Neural cell (in vitro differentiated cells): ENCODE results near the gene IL17RD. TPM values are rescaled to one million over a fixed set of nuclear protein-coding genes. Genes with fewer than 3 reads are reported as not detected.

Experiments used
- H2AFZ ChIP-seq: fragments of 200-600, 300-800 bp; sonication (generic), shearing (Covaris generic); 2 replicates; pipeline ENCODE4 v1.6.0; 2014; ENCODE audit warnings: low read depth, mild to moderate bottlenecking, antibody characterized with exemption, low read length, moderate library complexity
- H3F3A ChIP-seq: fragments of 200-600 bp; shearing (Covaris generic); 2 replicates; pipeline ENCODE4 v1.6.1; 2016; ENCODE audit warnings: mild to moderate bottlenecking, moderate library complexity, mixed read lengths, antibody characterized with exemption, low read length; ENCODE audit not compliant: insufficient read depth, poor library complexity, severe bottlenecking
- H3K27ac ChIP-seq: fragments of 200-600, 300-800 bp; sonication (generic), shearing (Covaris generic); 2 replicates; pipeline ENCODE4 v1.5.1; 2014; ENCODE audit warnings: mild to moderate bottlenecking, low read length, moderate library complexity
- H3K27me3 ChIP-seq: fragments of 300-800, 200-600 bp; sonication (generic), shearing (Covaris generic); 2 replicates; pipeline ENCODE4 v1.6.0; 2014; ENCODE audit warnings: mild to moderate bottlenecking, low read depth, low read length, moderate library complexity; ENCODE audit not compliant: insufficient read depth
- H3K36me3 ChIP-seq: fragments of 300-800, 200-600 bp; sonication (generic), shearing (Covaris generic); 2 replicates; pipeline ENCODE4 v1.5.1; 2014; ENCODE audit warnings: mild to moderate bottlenecking, antibody characterized with exemption, low read length, moderate library complexity; ENCODE audit not compliant: insufficient read depth
- H3K4me2 ChIP-seq: fragments of 300-800, 200-600 bp; sonication (generic), shearing (Covaris generic); 2 replicates; pipeline ENCODE4 v1.6.0; 2014; ENCODE audit warnings: mild to moderate bottlenecking, low read length
- H3K4me3 ChIP-seq: fragments of 300-800, 200-600 bp; sonication (generic), shearing (Covaris generic); 2 replicates; pipeline ENCODE4 v1.5.1; 2014; ENCODE audit warnings: mild to moderate bottlenecking, low read length, moderate library complexity
- H3K79me2 ChIP-seq: fragments of 200-600 bp; shearing (Covaris generic); replicated peaks from 2 replicates; pipeline ENCODE4 v1.6.0; 2014; ENCODE audit warnings: mild to moderate bottlenecking, low read length, moderate library complexity; ENCODE audit not compliant: insufficient read depth
- H3K9ac ChIP-seq: fragments of 300-800, 200-600 bp; sonication (generic), shearing (Covaris generic); 2 replicates; pipeline ENCODE4 v1.6.1; 2016; ENCODE audit warnings: mild to moderate bottlenecking, low read length, mixed read lengths
- H3K9me2 ChIP-seq: fragments of 200-600 bp; shearing (Covaris generic); 2 replicates; pipeline ENCODE4 v1.6.1; 2016; ENCODE audit warnings: mild to moderate bottlenecking, low read length, mixed read lengths; ENCODE audit not compliant: insufficient read depth
- H3K9me3 ChIP-seq: fragments of 200-600, 300-800 bp; sonication (generic), shearing (Covaris generic); 2 replicates; pipeline ENCODE4 v1.6.1; 2016; ENCODE audit warnings: mild to moderate bottlenecking, mixed run types, low read length, moderate library complexity, mixed read lengths
- H4K20me1 ChIP-seq: fragments of 200-600 bp; shearing (Covaris generic); 2 replicates; pipeline ENCODE4 v1.6.1; 2016; ENCODE audit warnings: mild to moderate bottlenecking, mixed run types; ENCODE audit not compliant: insufficient read depth
- EP300 ChIP-seq: fragments of 450-650 bp; conservative IDR thresholded peaks from 2 replicates; pipeline ENCODE4 v1.6.1; 2014; ENCODE audit warnings: antibody characterized with exemption, mild to moderate bottlenecking, moderate library complexity; ENCODE audit not compliant: poor library complexity, severe bottlenecking
- EZH2 ChIP-seq: fragments of 200-600, 300-800 bp; shearing (Covaris generic), sonication (generic); IDR thresholded peaks from 2 replicates; pipeline ENCODE4 v1.6.1; 2014; ENCODE audit warnings: antibody characterized with exemption, low read length, borderline replicate concordance, mild to moderate bottlenecking; ENCODE audit not compliant: insufficient read depth, poor library complexity, severe bottlenecking
- MXI1 ChIP-seq: fragments of 450-650 bp; conservative IDR thresholded peaks from 2 replicates; pipeline ENCODE4 v1.6.1; 2014; ENCODE audit warnings: antibody characterized with exemption, mild to moderate bottlenecking; ENCODE audit not compliant: poor library complexity, severe bottlenecking
- POLR2AphosphoS5 ChIP-seq: IDR thresholded peaks from 2 replicates; pipeline ENCODE4 v1.6.1; 2012
- RAD21 ChIP-seq: fragments of 450-650 bp; conservative IDR thresholded peaks from 2 replicates; pipeline ENCODE4 v1.6.1; 2014; ENCODE audit warnings: antibody characterized with exemption, mild to moderate bottlenecking, moderate library complexity
- SMC3 ChIP-seq: fragments of 450-650 bp; conservative IDR thresholded peaks from 2 replicates; pipeline ENCODE4 v1.6.1; 2014; ENCODE audit warnings: antibody characterized with exemption, mild to moderate bottlenecking, moderate library complexity; ENCODE audit not compliant: poor library complexity
- TAF1 ChIP-seq: IDR thresholded peaks from 2 replicates; pipeline ENCODE4 v1.6.1; 2012; ENCODE audit warnings: low read depth
- polyA plus RNA-seq: library from polyadenylated mRNA; depleted of rRNA; stranded (reverse); fragments of >200 nt; gene quantifications from 2 replicates; pipeline ENCODE4 v1.2.3, GENCODE V29; 2014
- TF ChIP-seq, protein P1 (sequence below): IDR thresholded peaks from 2 replicates; pipeline ENCODE4 v1.6.1; 2012; ENCODE audit warnings: borderline replicate concordance
- TF ChIP-seq, protein P2 (sequence below): fragments of 450-650 bp; IDR thresholded peaks from 2 replicates; pipeline ENCODE4 v1.5.1; 2014; ENCODE audit warnings: antibody characterized with exemption, mild to moderate bottlenecking, moderate library complexity; ENCODE audit not compliant: poor library complexity, severe bottlenecking

IL17RD gene
- polyA plus RNA-seq, 1 donor from 2014 or later: 14.8 TPM

DNA sequence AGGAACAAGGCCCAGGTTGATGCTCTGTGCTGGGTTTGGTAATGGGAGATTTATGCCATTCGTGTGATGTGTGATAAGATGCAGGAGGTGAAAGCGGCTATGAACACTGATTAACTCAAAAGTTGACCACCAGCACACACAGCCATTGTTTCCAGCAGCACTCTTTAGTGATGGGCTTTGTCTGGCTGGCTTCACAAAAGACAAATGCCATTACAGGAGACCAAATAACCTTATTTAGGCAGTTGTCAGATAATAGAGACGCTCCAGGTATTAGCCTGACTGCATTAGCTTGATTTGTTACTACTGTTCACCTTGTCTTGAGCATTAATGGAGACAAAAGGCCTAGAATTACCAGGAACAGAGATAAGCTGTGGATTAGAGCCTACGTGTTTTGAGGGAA is 29.5 kb upstream of the IL17RD start:
- Histone ChIP-seq H3K9ac (no peak overlapping the region), H3K9me2 (no peaks in the 10 kb centered on the region), H2AFZ (no peak overlapping the region), H3K27me3 (no peaks in the 10 kb centered on the region), H3F3A (no peaks in the 10 kb centered on the region), H3K4me3 (no peak overlapping the region), H3K9me3 (no peaks in the 10 kb centered on the region), H4K20me1 (no peaks in the 10 kb centered on the region), H3K4me2 (no peak overlapping the region), H3K36me3 (no peaks in the 10 kb centered on the region), H3K27ac (no peak overlapping the region), H3K79me2 (no peaks in the 10 kb centered on the region)
- TF ChIP-seq SMC3 (no peak), MXI1 (no peak), RAD21 (no peak), POLR2AphosphoS5 (no peak), TAF1 (no peak), EP300 (no peak), EZH2 (no peak)
- TF ChIP-seq, protein P1, sequence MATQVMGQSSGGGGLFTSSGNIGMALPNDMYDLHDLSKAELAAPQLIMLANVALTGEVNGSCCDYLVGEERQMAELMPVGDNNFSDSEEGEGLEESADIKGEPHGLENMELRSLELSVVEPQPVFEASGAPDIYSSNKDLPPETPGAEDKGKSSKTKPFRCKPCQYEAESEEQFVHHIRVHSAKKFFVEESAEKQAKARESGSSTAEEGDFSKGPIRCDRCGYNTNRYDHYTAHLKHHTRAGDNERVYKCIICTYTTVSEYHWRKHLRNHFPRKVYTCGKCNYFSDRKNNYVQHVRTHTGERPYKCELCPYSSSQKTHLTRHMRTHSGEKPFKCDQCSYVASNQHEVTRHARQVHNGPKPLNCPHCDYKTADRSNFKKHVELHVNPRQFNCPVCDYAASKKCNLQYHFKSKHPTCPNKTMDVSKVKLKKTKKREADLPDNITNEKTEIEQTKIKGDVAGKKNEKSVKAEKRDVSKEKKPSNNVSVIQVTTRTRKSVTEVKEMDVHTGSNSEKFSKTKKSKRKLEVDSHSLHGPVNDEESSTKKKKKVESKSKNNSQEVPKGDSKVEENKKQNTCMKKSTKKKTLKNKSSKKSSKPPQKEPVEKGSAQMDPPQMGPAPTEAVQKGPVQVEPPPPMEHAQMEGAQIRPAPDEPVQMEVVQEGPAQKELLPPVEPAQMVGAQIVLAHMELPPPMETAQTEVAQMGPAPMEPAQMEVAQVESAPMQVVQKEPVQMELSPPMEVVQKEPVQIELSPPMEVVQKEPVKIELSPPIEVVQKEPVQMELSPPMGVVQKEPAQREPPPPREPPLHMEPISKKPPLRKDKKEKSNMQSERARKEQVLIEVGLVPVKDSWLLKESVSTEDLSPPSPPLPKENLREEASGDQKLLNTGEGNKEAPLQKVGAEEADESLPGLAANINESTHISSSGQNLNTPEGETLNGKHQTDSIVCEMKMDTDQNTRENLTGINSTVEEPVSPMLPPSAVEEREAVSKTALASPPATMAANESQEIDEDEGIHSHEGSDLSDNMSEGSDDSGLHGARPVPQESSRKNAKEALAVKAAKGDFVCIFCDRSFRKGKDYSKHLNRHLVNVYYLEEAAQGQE: no peak
- TF ChIP-seq, protein P2, sequence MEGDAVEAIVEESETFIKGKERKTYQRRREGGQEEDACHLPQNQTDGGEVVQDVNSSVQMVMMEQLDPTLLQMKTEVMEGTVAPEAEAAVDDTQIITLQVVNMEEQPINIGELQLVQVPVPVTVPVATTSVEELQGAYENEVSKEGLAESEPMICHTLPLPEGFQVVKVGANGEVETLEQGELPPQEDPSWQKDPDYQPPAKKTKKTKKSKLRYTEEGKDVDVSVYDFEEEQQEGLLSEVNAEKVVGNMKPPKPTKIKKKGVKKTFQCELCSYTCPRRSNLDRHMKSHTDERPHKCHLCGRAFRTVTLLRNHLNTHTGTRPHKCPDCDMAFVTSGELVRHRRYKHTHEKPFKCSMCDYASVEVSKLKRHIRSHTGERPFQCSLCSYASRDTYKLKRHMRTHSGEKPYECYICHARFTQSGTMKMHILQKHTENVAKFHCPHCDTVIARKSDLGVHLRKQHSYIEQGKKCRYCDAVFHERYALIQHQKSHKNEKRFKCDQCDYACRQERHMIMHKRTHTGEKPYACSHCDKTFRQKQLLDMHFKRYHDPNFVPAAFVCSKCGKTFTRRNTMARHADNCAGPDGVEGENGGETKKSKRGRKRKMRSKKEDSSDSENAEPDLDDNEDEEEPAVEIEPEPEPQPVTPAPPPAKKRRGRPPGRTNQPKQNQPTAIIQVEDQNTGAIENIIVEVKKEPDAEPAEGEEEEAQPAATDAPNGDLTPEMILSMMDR: no peak

DNA sequence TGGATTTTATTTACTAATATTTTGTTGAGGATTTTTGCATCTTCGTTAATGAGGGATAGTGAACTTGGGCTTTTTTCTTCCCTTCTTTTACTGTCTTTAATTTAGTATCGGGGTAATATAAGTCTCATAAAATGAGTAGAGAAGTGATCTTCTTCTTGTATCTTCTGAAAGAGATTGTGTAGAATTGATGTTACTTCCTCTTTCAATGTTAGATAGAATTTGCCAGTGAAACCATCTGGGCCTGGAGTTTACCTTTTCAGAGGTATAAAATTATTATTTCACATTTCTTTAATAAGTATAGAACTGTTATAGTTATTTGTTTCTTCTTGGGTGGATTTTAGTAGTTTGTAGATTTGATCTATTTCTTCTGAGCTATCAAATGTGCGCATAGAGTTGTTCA is 26.9 kb upstream of the IL17RD start:
- H3K4me3 ChIP-seq: no peak overlapping the region
- H3K27ac ChIP-seq: no peak overlapping the region
- H3K79me2 ChIP-seq: no peaks in the 10 kb centered on the region
- H3K9me2 ChIP-seq: no peaks in the 10 kb centered on the region
- H3K9me3 ChIP-seq: no peaks in the 10 kb centered on the region
- no peaks in the 10 kb centered on the region for H3K36me3 ChIP-seq
- no peak for TF ChIP-seq SMC3
- TF ChIP-seq RAD21: no peak
- TF ChIP-seq, protein P2: no peak
- TF ChIP-seq, protein P1: no peak
- TF ChIP-seq POLR2AphosphoS5: no peak
- no peaks in the 10 kb centered on the region for H3F3A ChIP-seq
- H4K20me1 ChIP-seq: no peaks in the 10 kb centered on the region
- no peak overlapping the region for H2AFZ ChIP-seq
- H3K9ac ChIP-seq: no peak overlapping the region
- no peak overlapping the region for H3K4me2 ChIP-seq
- no peaks in the 10 kb centered on the region for H3K27me3 ChIP-seq
